ENCODE results near the gene MSI2. TPM values are rescaled to one million over a fixed set of nuclear protein-coding genes. Genes with fewer than 3 reads are reported as not detected.

Gene MSI2
- total and polyA plus RNA-seq, 7 experiments from 2014 or later: 3.3 to 169 (median 125) TPM

GRCh38 chr17:57402681-57403180, 146.4 kb downstream of the MSI2 start:
- DNase-seq: no peak
- H3K27me3 ChIP-seq (ENCODE audit: control insufficient read depth in 2 of 2, insufficient read depth in 2 of 2, low read length in 2 of 2): no peaks in the 10 kb centered on the region
- ChIA-PET POLR2A (no interaction called here), CTCF (no interaction called here)
- peaks cover 0 to 27% (median 0%) of the 10 kb centered on the region in 3 experiments for H3K36me3 ChIP-seq (ENCODE audit: control insufficient read depth in 2 of 3, insufficient read depth in 3 of 3, low read length in 3 of 3)
- peaks cover 0 to 12% of the 10 kb centered on the region in 2 donors for H3K4me1 ChIP-seq (ENCODE audit: control insufficient read depth in 2 of 2, insufficient read depth in 2 of 2, low read length in 2 of 2)
- Mint-ChIP-seq H3K27ac (peak overlapping the region in 3 of 9 donors; percentile 26 to 68 (median 59)), H3K36me3 (peaks cover 0 to 47% (median 24%) of the 10 kb centered on the region in 5 donors), H3K4me3 (no peak overlapping the region), H3K4me1 (peaks cover 27 to 67% (median 47%) of the 10 kb centered on the region in 7 donors), H3K27me3 (no peaks in the 10 kb centered on the region), H3K9me3 (peaks cover 0 to 1% (median 0%) of the 10 kb centered on the region in 11 donors)
- no peak overlapping the region for H3K27ac ChIP-seq (ENCODE audit: low read depth, low read length)
- H3K4me3 ChIP-seq (ENCODE audit: low read length): no peak overlapping the region
- H3K9me3 ChIP-seq (ENCODE audit: control insufficient read depth in 2 of 3, low read length in 3 of 3): no peaks in the 10 kb centered on the region
- intact Hi-C loops (cut with micrococcal nuclease): no loop called here
- no peak for ATAC-seq

- Histone ChIP-seq H3K4me1 (ENCODE audit: control insufficient read depth in 2 of 2, insufficient read depth in 2 of 2, low read length in 2 of 2) (peaks cover 0 to 17% of the 10 kb centered on the region in 2 donors), H3K4me3 (ENCODE audit: low read length) (no peak overlapping the region), H3K9me3 (ENCODE audit: control insufficient read depth in 2 of 3, low read length in 3 of 3) (no peaks in the 10 kb centered on the region), H3K36me3 (ENCODE audit: control insufficient read depth in 2 of 3, insufficient read depth in 3 of 3, low read length in 3 of 3) (peaks cover 0 to 27% (median 0%) of the 10 kb centered on the region in 3 experiments), H3K27me3 (ENCODE audit: control insufficient read depth in 2 of 2, insufficient read depth in 2 of 2, low read length in 2 of 2) (no peaks in the 10 kb centered on the region), H3K27ac (ENCODE audit: low read depth, low read length) (no peak overlapping the region)
- ChIA-PET POLR2A (no interaction called here), CTCF (no interaction called here)
- Mint-ChIP-seq H3K4me3 (no peak overlapping the region), H3K27ac (peak overlapping the region in 5 of 9 donors; percentile 10 to 68 (median 59)), H3K4me1 (peaks cover 32 to 68% (median 52%) of the 10 kb centered on the region in 7 donors), H3K27me3 (no peaks in the 10 kb centered on the region), H3K9me3 (peaks cover 0 to 1% (median 0%) of the 10 kb centered on the region in 11 donors), H3K36me3 (peaks cover 0 to 47% (median 24%) of the 10 kb centered on the region in 5 donors)
- DNase-seq: no peak
- ATAC-seq: no peak
- intact Hi-C loops (cut with micrococcal nuclease): no loop called here
These were observed 146.9 kb downstream of the MSI2 start for GRCh38 chr17:57403236-57403635.

GRCh38 chr17:57404073-57404472, 147.8 kb downstream of the MSI2 start:
- Mint-ChIP-seq H3K36me3 (peaks cover 0 to 50% (median 24%) of the 10 kb centered on the region in 5 donors), H3K4me3 (no peak overlapping the region), H3K27ac (peak overlapping the region in 3 of 9 donors; percentile 2 to 55 (median 42)), H3K4me1 (peaks cover 36 to 75% (median 58%) of the 10 kb centered on the region in 7 donors), H3K9me3 (peaks cover 0 to 1% (median 0%) of the 10 kb centered on the region in 11 donors), H3K27me3 (no peaks in the 10 kb centered on the region)
- no peak for ATAC-seq
- Histone ChIP-seq H3K36me3 (ENCODE audit: control insufficient read depth in 2 of 3, insufficient read depth in 3 of 3, low read length in 3 of 3) (peaks cover 0 to 27% (median 0%) of the 10 kb centered on the region in 3 experiments), H3K9me3 (ENCODE audit: control insufficient read depth in 2 of 3, low read length in 3 of 3) (no peaks in the 10 kb centered on the region), H3K27me3 (ENCODE audit: control insufficient read depth in 2 of 2, insufficient read depth in 2 of 2, low read length in 2 of 2) (no peaks in the 10 kb centered on the region), H3K4me3 (ENCODE audit: low read length) (no peak overlapping the region), H3K4me1 (ENCODE audit: control insufficient read depth in 2 of 2, insufficient read depth in 2 of 2, low read length in 2 of 2) (peaks cover 0 to 17% of the 10 kb centered on the region in 2 donors), H3K27ac (ENCODE audit: low read depth, low read length) (no peak overlapping the region)
- DNase-seq: no peak
- intact Hi-C loops (cut with micrococcal nuclease): loop anchor here (1.0 kb wide), 1 partner anchor 161 kb away; no protein-coding TSS in a partner anchor
- POLR2A ChIA-PET: no interaction called here
- CTCF ChIA-PET: interaction anchor here (0.6 kb wide), 1 partner anchor 166 kb away, joined by 3 read pairs; no protein-coding TSS in a partner anchor

- no peaks in the 10 kb centered on the region for H3K9me3 ChIP-seq (ENCODE audit: control insufficient read depth in 2 of 3, low read length in 3 of 3)
- intact Hi-C loops (cut with micrococcal nuclease): loop anchor here (1.0 to 5.0 kb wide), 2 partner anchors 148 to 162 kb away; partner anchors contain the start of gene MSI2 (in 1 of the 2)
These were observed 148.6 kb downstream of the MSI2 start for GRCh38 chr17:57404795-57405490.

GRCh38 chr17:57405491-57406072, 149.3 kb downstream of the MSI2 start:
- Histone ChIP-seq H3K4me1 (ENCODE audit: control insufficient read depth in 2 of 2, insufficient read depth in 2 of 2, low read length in 2 of 2) (peaks cover 0 to 17% of the 10 kb centered on the region in 2 donors), H3K27me3 (ENCODE audit: control insufficient read depth in 2 of 2, insufficient read depth in 2 of 2, low read length in 2 of 2) (no peaks in the 10 kb centered on the region), H3K36me3 (ENCODE audit: control insufficient read depth in 2 of 3, insufficient read depth in 3 of 3, low read length in 3 of 3) (peaks cover 0 to 27% (median 0%) of the 10 kb centered on the region in 3 experiments), H3K9me3 (ENCODE audit: control insufficient read depth in 2 of 3, low read length in 3 of 3) (no peaks in the 10 kb centered on the region), H3K4me3 (ENCODE audit: low read length) (no peak overlapping the region), H3K27ac (ENCODE audit: low read depth, low read length) (no peak overlapping the region)
- Mint-ChIP-seq H3K9me3 (no peaks in the 10 kb centered on the region), H3K27ac (peak overlapping the region in 3 of 9 donors; percentile 3 to 11 (median 10)), H3K4me1 (peaks cover 39 to 83% (median 58%) of the 10 kb centered on the region in 7 donors), H3K36me3 (peaks cover 1 to 50% (median 25%) of the 10 kb centered on the region in 5 donors), H3K4me3 (peak overlapping the region in 1 of 10 donors; percentile 1), H3K27me3 (no peaks in the 10 kb centered on the region)
- intact Hi-C loops (cut with micrococcal nuclease): loop anchor here in 1 of 2 donors (5.0 kb wide), 1 partner anchor 148 kb away; the partner anchor contains the start of gene MSI2
- CTCF ChIA-PET: interaction anchor here (0.6 kb wide), 1 partner anchor 266 kb away, joined by 4 read pairs; no protein-coding TSS in a partner anchor
- ATAC-seq: no peak
- POLR2A ChIA-PET: no interaction called here
- no peak for DNase-seq

More at GRCh38 chr17:57404795-57405490, 148.6 kb downstream of the MSI2 start:
- Histone ChIP-seq H3K36me3 (ENCODE audit: control insufficient read depth in 2 of 3, insufficient read depth in 3 of 3, low read length in 3 of 3) (peaks cover 0 to 27% (median 0%) of the 10 kb centered on the region in 3 experiments), H3K27ac (ENCODE audit: low read depth, low read length) (no peak overlapping the region), H3K4me3 (ENCODE audit: low read length) (no peak overlapping the region), H3K27me3 (ENCODE audit: control insufficient read depth in 2 of 2, insufficient read depth in 2 of 2, low read length in 2 of 2) (no peaks in the 10 kb centered on the region), H3K4me1 (ENCODE audit: control insufficient read depth in 2 of 2, insufficient read depth in 2 of 2, low read length in 2 of 2) (peaks cover 0 to 17% of the 10 kb centered on the region in 2 donors)
- no peak overlapping the region for H3K4me3 Mint-ChIP-seq
- POLR2A ChIA-PET: no interaction called here
- H3K27me3 Mint-ChIP-seq: no peaks in the 10 kb centered on the region
- CTCF ChIA-PET: interaction anchor here (0.6 kb wide), 1 partner anchor 267 kb away, joined by 4 read pairs; no protein-coding TSS in a partner anchor
- DNase-seq (no peak), ATAC-seq (no peak)
- peaks cover 41 to 81% (median 60%) of the 10 kb centered on the region in 7 donors for H3K4me1 Mint-ChIP-seq
- peaks cover 0 to 1% (median 0%) of the 10 kb centered on the region in 11 donors for H3K9me3 Mint-ChIP-seq
- H3K27ac Mint-ChIP-seq: peak overlapping the region in 1 of 9 donors; percentile 42
- H3K36me3 Mint-ChIP-seq: peaks cover 0 to 54% (median 27%) of the 10 kb centered on the region in 5 donors

- Mint-ChIP-seq H3K9me3 (no peaks in the 10 kb centered on the region), H3K4me3 (peak overlapping the region in 7 of 10 donors; percentile 13 to 64 (median 46)), H3K27ac (peak overlapping the region in 6 of 9 donors; percentile 39 to 73 (median 56)), H3K36me3 (peaks cover 3 to 44% (median 18%) of the 10 kb centered on the region in 5 donors), H3K27me3 (no peaks in the 10 kb centered on the region), H3K4me1 (peaks cover 40 to 81% (median 54%) of the 10 kb centered on the region in 7 donors)
- H3K4me3 ChIP-seq (ENCODE audit: low read length): no peak overlapping the region
- peaks cover 0 to 17% of the 10 kb centered on the region in 2 donors for H3K4me1 ChIP-seq (ENCODE audit: control insufficient read depth in 2 of 2, insufficient read depth in 2 of 2, low read length in 2 of 2)
- intact Hi-C loops (cut with micrococcal nuclease): loop anchor here in 1 of 2 donors (5.0 kb wide), 1 partner anchor 149 kb away; the partner anchor contains the start of gene MSI2
- POLR2A ChIA-PET: no interaction called here
- no peak for ATAC-seq
- peaks cover 0 to 23% (median 0%) of the 10 kb centered on the region in 3 experiments for H3K36me3 ChIP-seq (ENCODE audit: control insufficient read depth in 2 of 3, insufficient read depth in 3 of 3, low read length in 3 of 3)
- H3K27me3 ChIP-seq (ENCODE audit: control insufficient read depth in 2 of 2, insufficient read depth in 2 of 2, low read length in 2 of 2): no peaks in the 10 kb centered on the region
- CTCF ChIA-PET: no interaction called here
- DNase-seq: no peak
- no peaks in the 10 kb centered on the region for H3K9me3 ChIP-seq (ENCODE audit: control insufficient read depth in 2 of 3, low read length in 3 of 3)
- no peak overlapping the region for H3K27ac ChIP-seq (ENCODE audit: low read depth, low read length)
These were observed 150.0 kb downstream of the MSI2 start for GRCh38 chr17:57406131-57406980.

All from naive thymus-derived CD4-positive, alpha-beta T cell (primary cell).